HG02884 (cell line): ENCODE results near the gene SEC22A.

Experiments used
- ATAC-seq: cut with Tn5 transposase; IDR thresholded peaks from one replicate; pipeline ENCODE4 v1.9.1; 2021; ENCODE audit warnings: mild to moderate bottlenecking, moderate library complexity; ENCODE audit not compliant: unreplicated experiment

SEC22A gene, protein sequence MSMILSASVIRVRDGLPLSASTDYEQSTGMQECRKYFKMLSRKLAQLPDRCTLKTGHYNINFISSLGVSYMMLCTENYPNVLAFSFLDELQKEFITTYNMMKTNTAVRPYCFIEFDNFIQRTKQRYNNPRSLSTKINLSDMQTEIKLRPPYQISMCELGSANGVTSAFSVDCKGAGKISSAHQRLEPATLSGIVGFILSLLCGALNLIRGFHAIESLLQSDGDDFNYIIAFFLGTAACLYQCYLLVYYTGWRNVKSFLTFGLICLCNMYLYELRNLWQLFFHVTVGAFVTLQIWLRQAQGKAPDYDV

DNA sequence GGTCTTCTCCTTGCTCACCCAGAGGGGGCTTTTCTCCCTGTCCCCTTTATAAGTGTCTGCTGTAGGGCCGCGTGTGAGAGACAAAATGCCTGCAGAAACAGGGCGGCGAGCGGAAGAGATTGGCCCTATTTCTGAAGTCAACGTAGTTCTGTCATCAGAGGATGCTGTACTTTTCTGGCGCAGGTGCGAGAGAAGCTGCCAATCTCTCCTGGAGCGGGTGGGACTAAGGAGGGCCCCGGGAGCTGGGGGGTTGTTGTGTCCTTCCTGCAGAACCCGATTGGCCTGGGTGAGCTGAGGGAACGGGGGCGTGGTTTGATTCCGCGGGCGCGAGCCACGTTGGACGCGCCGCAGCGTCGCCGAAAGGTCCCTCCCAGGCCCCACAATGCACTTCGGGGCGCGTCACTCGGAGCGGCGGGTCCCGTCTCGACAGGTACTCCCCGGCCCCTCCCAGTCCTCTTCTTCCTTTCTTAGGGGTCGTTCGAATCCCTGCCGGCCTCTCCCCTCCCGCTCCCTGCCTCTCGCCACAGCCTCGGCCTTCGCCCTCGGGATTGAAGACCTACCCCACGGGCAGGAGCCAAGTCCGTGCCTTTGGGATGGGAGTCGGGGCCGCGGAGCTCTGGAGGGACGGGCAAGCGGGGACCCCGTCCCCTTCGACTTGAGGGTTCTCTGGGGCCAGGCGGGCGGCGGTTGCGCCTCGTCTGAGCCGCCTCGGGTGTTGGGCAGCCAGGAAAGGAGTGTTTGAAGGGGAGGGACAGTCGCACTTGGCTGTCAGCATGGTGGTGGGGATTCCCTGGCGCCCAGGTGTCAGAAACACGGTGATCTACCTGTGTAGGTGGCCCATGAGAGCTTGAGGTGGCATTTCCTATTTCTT, at the start of gene SEC22A:
Gene SEC22A (plus strand): TSS at position 387 of the 871 bp plus-strand sequence. CDS start 7,275 bp downstream, outside the sequence.
- ATAC-seq = peak; percentile 94

DNA sequence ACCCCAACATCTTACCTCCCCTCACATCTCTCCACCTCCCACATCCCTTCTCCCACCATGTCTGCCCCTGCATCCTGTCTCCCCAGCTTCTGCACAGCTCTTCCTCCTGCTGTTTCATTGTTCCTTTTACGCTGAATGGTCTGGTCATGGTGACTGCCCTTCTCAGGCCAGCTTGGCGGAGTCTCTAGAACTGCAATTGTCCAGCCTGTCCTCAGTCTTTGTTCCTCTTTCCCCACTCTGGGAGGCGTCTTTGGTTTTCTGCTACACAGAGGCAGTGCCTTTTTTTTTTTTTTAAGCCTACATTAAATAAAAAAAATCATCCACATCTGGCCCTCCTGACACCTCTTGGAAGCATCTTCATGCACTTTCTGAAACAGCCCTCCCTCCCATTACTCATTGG, 49.1 kb upstream of the SEC22A start:
- ATAC-seq = no peak

DNA sequence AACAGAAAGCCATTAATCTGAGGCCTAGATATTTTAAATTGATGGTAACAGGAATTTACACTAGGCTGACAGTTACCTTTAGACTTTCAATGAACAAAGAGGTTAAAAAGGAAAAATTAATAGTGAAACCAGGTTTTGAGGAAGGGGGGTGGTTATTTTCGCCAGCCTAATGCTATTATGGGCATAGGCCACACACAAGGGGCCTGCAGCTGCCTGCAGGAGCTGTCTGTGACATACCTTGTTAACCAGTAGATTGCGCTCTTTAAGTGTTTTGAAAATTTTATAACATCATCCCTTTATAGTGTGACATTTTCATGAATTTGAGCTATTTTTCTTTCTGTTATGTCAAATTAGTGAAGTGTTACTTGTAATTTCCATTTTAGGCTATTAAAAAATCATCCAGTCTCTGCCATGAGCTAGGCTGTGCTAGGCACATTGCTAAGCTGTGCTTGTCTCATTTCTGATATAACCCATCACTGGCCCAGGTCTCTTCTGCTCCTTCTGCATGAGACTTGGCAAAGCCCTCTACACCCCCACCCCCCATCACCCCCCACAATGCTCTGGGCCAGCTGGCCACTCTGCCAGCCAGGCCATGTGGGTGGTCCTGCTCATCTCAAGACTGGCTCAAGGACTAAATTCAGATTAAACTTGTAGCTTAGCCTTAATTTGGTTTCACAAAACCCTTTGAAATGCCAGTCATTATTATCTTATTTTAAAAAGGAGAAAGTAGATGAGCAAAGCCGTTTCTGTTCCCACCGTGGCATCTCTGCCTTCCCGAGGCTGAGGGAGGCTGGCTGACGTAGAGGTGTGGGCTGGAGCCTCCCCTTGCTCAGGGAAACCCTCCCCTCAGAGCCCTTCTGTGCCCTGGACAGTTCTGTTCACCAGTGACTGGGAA, 48.4 kb upstream of the SEC22A start:
- no peak for ATAC-seq

DNA sequence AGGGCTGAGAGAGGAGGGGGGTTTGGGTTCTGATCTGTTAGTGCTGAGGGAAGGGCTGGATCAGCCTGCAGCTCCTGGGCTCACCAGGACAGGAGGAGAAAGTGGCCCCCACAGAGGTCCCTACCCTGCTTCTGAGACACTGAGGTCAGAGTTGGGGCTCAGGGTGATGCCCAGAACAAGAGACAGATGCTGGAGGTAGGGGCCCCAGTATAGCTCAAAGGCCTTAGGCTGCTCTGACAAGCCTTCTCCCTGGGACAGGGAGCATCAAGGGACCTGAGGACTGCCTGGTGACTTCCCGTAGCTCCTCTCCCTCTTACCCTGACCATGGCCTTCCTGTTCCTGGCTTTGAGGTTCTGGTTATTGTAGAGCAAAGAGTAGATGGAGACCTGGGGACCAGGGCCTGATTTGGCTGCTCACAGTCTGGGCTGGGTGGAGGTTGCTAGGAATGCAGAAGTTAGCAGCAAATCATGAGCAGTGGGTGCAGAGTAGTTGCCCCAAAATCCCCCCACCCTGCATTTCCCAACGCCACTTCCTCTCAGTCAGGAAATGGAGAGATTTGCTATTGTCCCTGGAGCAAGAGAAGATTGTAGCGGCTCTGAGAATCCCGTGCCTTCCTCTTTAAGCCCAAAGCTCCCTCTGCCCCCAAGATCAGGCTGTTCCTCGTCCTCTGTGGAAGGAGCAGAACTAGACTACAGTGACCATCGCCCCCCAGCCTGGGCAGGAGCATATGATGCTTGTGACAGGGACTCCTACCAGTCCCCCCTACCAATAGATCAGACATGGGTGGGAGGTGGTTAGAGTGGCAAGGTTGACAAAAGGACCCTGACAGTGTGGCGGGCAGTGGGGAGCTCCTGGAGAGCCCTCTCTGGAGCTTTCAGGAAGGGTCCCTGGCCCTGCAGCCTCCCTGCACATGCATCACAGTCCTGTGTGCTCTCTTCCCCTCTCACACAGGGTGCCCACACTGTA, 47.4 kb upstream of the SEC22A start:
- no peak for ATAC-seq

DNA sequence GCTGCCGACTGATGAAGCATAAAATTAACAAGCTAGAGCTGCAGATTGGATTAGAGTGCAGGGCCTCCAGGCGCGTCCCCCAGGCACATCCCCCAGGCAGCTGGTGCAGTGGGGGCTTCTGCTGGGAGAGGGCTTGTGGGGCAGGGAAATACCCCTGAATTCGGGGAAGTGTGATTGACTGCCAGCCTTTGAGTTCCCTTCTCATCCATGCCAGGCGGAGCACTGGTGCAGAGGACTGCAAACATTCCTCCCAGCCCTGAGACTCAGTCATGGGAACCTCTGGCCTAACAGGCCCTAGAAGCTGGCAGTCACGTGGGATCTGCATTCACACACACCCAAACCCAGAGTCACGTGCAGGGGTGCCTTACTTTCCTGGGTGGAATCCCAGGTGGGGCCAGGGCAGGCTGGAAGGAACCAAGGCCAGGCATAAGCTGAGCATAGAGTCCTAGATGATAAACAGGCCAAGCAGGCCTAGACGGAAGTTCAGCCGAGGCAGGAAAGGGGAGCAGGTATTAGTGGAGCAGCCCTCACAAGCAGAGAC, 46.2 kb upstream of the SEC22A start:
- no peak for ATAC-seq

DNA sequence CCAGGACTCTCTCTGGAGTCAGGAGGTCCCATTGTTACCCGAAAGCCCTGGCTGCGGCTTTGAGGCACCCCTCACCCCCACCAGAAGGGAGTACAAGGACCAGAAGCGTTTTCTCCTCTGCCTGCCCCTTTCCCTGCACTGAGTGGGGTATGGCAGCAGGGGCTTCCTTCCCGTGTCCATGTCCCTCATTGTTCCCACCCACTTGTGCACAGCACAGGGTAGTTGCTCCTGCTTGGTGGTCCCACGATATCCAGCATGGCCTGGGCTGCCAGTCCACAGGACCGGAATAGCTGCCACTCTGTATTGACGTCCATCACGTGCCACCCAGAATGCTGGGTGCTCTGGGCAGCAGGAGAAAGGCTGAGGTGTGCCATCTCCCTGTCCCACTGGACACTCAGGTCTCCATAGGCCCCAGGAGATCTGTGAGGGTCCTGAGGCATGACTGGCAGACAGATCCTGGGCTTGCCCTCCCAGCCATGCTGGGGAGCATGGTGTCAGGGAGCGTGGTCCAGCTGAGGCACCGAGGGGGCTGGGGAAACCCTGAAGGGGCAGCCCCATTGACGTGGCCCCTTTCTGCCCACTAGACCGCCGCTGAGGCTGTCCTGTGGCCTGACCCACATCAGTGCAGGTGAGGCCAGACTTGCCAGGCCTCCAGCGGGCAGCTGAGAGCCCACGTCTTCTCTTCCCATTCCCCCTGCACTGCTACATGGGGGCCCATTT, 45.3 kb upstream of the SEC22A start:
- no peak for ATAC-seq

DNA sequence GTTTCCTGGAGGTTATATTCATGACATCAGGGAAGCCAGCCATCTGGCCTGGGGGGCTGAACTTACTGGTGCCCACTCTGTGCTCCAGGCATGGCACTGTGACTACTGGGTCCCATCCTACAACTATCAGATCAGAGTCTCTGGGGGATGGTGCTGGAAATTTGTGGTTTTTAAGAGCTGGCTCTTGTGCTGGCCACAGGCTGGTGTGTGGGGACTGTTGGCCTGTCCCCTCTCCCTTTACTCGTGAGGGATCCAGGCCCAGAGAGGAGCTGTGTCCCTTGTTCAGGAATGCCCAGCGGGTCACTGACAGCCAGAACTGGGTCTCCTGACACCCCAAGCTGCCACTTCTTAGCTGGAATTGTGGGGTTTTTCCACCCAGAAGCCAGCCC, 44.5 kb upstream of the SEC22A start:
- no peak for ATAC-seq

DNA sequence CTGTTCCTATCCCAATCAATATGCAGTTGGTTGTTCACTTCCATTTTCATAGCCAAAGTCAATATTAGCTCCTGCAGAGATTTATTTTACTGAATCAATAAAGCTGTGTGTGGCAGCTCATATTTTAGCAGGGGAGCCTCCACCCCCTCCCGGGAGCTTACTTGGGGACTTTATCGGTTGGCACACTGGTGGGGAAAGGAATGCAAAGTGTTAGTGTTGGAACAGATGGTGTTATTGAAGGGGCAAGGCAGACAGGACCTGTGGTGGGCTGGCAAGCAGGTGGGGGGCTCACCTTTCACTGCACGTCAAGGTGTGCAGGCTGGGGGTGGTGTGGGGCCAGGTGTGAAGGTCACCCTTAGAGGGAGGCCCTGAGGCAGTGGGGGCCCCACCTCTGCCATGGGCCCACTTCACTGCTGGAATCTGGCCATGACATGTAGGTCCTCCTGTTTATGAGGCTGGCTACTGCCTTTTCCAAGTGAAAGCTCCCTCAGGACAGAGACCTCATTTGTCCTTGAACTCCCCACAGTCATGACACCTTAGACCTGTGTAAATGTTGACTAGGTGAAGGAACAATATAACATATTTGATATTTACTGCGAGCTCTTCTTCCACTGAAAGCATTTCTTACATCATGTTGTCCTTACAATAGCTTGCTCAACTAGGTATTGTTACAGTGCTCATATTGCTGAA, 44.0 kb upstream of the SEC22A start:
- no peak for ATAC-seq

DNA sequence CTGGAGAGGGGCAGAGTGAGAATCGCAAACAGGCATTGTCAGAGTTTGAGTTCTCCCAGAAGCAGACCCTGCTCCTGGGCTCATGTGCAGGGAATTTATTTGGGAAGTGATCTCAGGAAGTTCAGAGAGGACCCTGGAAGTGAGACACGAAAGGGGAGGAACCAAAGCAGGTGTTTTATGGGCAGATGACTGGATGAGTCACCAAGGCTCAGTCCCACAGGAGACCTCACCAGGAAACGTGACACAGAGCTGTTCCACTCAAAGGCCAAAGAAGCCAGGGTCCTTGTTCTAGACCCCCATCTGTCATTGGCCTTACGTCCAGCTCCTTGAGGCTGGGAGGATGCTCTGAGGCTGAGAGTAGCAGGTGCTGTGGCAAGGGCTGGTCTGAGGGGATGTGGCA, 43.4 kb upstream of the SEC22A start:
- ATAC-seq = no peak

DNA sequence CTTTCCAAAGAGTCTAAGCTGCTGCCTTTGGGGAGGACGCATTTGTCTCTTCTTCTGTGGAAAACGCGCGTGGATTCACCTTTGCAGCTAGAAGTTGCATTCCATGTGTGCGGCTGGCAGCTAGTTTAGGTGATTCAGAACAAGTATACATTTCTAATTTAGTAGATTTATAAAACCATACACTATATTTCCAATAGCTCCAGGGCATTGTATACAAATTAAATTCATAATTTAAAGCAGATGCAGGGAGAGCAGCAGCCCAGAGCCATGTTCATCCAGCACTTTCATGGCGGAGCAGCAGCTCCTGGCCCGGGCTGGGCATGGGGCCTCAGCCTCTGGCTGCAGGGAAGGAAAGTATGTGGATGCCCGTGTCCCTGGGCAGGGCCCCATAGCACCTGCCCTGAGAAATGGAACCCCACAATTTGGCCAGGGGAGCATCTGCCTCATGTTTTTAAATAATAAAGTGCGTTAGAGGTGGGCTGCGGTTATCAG, 42.8 kb upstream of the SEC22A start:
- no peak for ATAC-seq

DNA sequence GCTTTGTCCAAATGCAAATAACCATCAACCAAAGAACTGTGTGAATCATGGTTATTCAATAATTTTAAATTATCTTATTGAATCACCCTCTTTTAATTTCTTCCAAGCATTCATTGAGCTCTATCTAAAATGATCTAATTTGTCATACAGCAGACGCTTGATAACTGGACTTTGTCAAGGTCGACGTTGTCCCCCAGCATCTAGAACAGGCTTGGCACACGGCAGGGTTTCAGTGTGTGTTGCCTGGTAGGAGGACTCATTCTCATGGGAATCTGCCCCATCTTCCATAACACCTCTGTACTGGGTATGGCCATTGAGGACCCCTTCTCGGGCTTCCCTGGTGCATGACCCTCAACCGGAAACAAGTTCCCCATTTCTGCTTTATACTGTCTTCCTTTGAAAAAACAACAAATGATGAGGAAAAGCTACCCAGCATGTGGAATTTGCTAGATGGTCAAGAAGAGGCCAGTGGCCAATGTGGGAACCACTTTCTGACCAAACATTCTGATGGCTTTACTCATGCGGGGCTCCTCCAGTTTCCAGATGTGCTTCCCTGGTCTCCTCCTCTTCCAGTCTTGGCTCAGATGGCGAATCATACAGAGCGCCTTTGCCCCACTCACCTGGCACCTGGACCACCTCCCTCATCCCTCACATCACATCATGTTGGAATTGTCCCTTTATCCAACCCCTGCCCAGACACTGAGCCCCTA, 41.7 kb upstream of the SEC22A start:
- ATAC-seq = no peak

DNA sequence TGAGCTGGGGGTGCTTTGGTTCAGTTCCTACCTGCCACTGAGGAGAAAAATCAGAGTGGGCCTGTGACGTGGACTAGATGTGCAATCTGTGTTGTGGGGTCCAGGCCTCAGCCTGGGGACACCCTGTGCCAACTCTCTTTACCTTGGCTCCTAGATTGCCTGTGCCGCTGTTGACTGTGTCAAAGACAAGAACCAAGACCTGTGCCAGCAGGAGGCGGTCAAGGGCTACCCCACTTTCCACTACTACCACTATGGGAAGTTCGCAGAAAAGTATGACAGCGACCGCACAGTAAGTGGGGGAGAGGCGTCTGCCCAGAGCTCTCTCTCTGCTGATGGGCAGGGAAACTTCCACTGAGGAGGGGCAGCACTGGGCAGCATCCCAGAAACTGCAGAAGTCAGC, 40.6 kb upstream of the SEC22A start:
- ATAC-seq = no peak

DNA sequence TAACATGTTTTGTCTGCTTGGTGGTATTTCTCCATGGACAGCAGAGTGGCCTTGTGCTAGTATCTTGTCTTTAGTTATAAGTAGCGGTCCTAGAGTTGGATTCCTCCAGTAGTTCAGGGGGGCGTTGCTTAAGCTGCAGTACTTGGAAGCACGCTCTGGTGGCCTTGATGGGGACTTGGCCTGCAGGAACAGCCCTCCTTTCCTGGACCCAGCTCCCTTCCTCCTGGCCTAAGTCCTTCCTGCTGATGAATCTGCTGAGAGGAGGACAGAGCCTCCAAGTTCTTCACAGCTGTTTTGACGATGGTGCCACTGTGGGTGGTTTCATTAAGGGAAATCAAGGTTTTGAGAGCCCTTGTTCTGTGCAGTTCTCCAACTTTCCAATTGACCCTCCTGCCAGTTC, 38.6 kb upstream of the SEC22A start:
- no peak for ATAC-seq

DNA sequence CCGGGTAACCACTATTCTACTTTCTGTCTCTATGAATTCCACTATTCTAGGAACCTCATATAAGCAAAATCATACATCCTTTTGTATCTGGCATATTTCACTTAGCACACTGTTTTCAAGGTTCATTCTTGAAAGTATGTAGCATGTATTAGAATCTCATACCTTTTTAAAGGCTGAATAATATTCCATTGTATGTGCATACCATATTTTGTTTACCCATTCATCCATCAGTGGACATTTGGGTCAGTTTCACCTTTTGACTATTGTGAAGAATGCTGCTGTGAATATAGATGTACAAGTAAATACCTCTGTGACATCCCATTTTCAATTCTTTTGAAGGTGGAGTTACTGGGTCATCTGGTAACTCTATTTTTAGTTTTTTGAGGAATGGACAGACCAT, 36.6 kb upstream of the SEC22A start:
- ATAC-seq = no peak

DNA sequence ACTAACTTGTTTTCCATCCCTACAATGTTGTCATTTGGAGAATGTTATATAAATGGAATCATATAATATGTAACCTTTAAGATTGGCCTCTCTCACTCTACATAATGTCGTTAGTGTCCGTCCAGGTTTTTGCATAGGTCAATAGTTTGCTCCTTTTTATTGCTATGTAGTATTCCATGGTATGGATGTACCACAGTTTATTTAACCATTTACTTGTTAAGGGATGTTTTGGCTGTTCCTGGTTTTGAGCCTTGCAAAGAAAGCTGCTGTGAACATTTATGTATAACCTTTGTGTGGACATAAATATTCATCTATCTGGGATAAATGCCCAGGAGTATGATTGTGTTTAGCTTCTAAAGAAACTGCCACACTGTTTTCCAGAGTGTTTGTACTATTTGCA, 34.1 kb upstream of the SEC22A start:
- ATAC-seq = no peak

DNA sequence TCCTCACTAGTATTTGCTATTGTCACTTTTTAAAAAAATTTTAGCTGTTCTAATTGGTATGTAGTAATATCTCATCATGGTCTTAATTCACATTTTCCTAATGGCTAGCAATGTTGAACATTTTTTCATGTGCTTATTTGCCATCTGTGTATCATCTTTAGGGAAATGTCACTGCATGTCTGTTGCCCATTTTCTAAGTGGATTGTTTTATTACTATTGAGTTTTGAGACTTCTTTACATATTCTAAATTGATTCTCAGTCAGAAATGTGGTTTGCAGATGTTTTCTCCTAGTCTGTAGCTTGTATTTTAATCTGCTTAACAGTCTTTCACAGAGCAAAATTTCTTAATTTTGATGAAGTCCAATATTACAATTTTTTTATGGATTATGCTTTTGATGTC, 33.6 kb upstream of the SEC22A start:
- ATAC-seq = no peak

DNA sequence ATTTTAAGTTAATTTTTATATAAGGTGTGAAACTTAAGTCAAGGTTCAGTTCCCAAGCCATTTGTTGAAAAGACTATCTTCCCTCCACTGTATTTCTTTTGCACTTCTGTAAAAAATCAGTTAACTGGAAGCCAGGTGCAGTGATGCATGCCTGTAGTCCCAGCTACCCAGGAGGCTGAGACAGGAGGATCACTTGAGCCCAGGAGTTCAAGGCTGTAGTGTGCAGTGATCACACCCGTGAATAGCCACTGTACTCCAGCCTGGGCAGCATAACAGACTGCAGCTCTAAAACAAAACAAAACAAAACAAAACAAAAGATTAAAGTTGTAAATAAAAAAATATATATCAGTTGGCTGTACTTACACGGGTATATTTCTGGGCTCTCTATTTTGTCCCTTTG, 33.1 kb upstream of the SEC22A start:
- no peak for ATAC-seq

DNA sequence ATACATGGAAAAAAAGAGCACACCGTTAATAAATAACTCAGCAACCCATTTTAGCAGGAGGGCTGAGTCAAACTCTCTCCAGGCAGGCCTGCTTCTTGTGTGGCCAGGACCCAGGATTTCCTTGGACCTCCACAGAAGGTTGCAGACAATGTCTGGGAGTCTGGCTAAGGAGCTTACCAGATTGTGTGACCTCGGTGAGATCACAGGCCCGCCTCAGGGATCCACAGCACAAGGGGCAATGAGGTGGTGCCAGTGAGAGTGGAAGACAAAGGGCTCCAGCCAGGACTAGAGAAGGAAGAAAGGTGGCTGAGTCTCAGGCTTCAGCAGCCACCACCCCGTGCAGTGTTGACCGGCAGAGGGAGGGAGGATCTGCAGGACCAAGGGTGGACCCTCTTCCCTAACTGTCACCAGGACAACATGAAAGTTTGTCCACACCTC, 32.2 kb upstream of the SEC22A start:
- ATAC-seq = no peak
